8988T (cell line): ENCODE data around the gene NEB.

ENCODE experiments used
- DNase-seq: peaks from one replicate; pipeline ENCODE4 v3.0.0; 2011

Gene NEB

GRCh38 chr2:151549191-151549590 is 185.1 kb downstream of the NEB start:
- no peak for DNase-seq

- no peak for DNase-seq
Observed at GRCh38 chr2:151544449-151544848, 189.8 kb downstream of the NEB start.

- DNase-seq, result no peak
Observed at GRCh38 chr2:151543876-151544275, 190.4 kb downstream of the NEB start.

- no peak for DNase-seq
Observed at GRCh38 chr2:151534001-151534400, 200.3 kb downstream of the NEB start.

GRCh38 chr2:151533127-151533526 is 201.1 kb downstream of the NEB start:
- DNase-seq, result no peak

GRCh38 chr2:151526572-151527090 is 207.6 kb downstream of the NEB start:
- DNase-seq, result no peak

GRCh38 chr2:151525821-151526373 is 208.4 kb downstream of the NEB start:
- DNase-seq, result no peak

GRCh38 chr2:151523850-151524249 is 210.4 kb downstream of the NEB start:
- DNase-seq, result no peak

- no peak for DNase-seq
Observed at GRCh38 chr2:151522556-151522955, 211.7 kb downstream of the NEB start.

GRCh38 chr2:151520976-151521375 is 213.3 kb downstream of the NEB start:
- DNase-seq, result no peak

GRCh38 chr2:151518802-151519201 is 215.5 kb downstream of the NEB start:
- no peak for DNase-seq

GRCh38 chr2:151508519-151508918 is 225.8 kb downstream of the NEB start:
- no peak for DNase-seq

GRCh38 chr2:151506170-151506569 is 228.1 kb downstream of the NEB start:
- DNase-seq, result no peak

GRCh38 chr2:151498178-151498577 is 236.1 kb downstream of the NEB start:
- DNase-seq, result no peak

GRCh38 chr2:151491496-151491895 is 242.8 kb downstream of the NEB start:
- no peak for DNase-seq

GRCh38 chr2:151490276-151490675 is 244.0 kb downstream of the NEB start:
- DNase-seq, result no peak

GRCh38 chr2:151486053-151486452 is 248.2 kb downstream of the NEB start:
- no peak for DNase-seq

GRCh38 chr2:151484100-151484499 is 250.2 kb downstream of the NEB start:
- DNase-seq, result no peak

- DNase-seq, result no peak
Observed at GRCh38 chr2:151483546-151483945, 250.7 kb downstream of the NEB start.

- no peak for DNase-seq
Observed at GRCh38 chr2:151482171-151482725, 252.0 kb downstream of the NEB start.

- DNase-seq, result no peak
Observed at GRCh38 chr2:151481744-151482143, 252.5 kb downstream of the NEB start.

- no peak for DNase-seq
Observed at GRCh38 chr2:151478011-151478410, 256.3 kb downstream of the NEB start.

- DNase-seq, result no peak
Observed at GRCh38 chr2:151476287-151476686, 258.0 kb downstream of the NEB start.

GRCh38 chr2:151475071-151475470 is 259.2 kb downstream of the NEB start:
- DNase-seq, result no peak

- DNase-seq, result no peak
Observed at GRCh38 chr2:151472966-151473365, 261.3 kb downstream of the NEB start.
